Measurements from ENCODE around the gene RUNX2. TPM values are rescaled to one million over a fixed set of nuclear protein-coding genes. Genes with fewer than 3 reads are reported as not detected.

The RUNX2 gene
- total and polyA plus RNA-seq, 3 donors from 2014 or later: 2.9 to 6.0 (median 4.3) TPM

GRCh38 chr6:45522486-45522885, 194.4 kb downstream of the RUNX2 start:
- intact Hi-C loops (cut with DNase I; ENCODE audit: low total_unique reads): no loop called here

GRCh38 chr6:45527210-45527609, 199.1 kb downstream of the RUNX2 start:
- DNase-seq: no peak
- WGBS, 2 donors: 76 to 92% methylated on average over 1 of the region's 1 CpG
- intact Hi-C loops (cut with DNase I; ENCODE audit: low total_unique reads): no loop called here
- Histone ChIP-seq H3K27me3 (no peaks in the 10 kb centered on the region), H3K4me1 (no peaks in the 10 kb centered on the region), H3K4me3 (no peak overlapping the region), H3K36me3 (ENCODE audit: low read depth, missing control alignments) (no peaks in the 10 kb centered on the region), H3K9me3 (no peaks in the 10 kb centered on the region), H3K27ac (no peak overlapping the region)
- TF ChIP-seq, protein P1, sequence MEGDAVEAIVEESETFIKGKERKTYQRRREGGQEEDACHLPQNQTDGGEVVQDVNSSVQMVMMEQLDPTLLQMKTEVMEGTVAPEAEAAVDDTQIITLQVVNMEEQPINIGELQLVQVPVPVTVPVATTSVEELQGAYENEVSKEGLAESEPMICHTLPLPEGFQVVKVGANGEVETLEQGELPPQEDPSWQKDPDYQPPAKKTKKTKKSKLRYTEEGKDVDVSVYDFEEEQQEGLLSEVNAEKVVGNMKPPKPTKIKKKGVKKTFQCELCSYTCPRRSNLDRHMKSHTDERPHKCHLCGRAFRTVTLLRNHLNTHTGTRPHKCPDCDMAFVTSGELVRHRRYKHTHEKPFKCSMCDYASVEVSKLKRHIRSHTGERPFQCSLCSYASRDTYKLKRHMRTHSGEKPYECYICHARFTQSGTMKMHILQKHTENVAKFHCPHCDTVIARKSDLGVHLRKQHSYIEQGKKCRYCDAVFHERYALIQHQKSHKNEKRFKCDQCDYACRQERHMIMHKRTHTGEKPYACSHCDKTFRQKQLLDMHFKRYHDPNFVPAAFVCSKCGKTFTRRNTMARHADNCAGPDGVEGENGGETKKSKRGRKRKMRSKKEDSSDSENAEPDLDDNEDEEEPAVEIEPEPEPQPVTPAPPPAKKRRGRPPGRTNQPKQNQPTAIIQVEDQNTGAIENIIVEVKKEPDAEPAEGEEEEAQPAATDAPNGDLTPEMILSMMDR (IDR thresholded peaks at IDR 0.05): no peak
- TF ChIP-seq POLR2A (IDR thresholded peaks at IDR 0.05): no peak

More at GRCh38 chr6:45522486-45522885, 194.4 kb downstream of the RUNX2 start:
- H3K27me3 ChIP-seq: no peaks in the 10 kb centered on the region
- no peaks in the 10 kb centered on the region for H3K36me3 ChIP-seq (ENCODE audit: low read depth, missing control alignments)
- H3K4me3 ChIP-seq: no peak overlapping the region
- WGBS, 2 donors: 85 to 90% methylated on average over 4 of the region's 4 CpGs
- no peaks in the 10 kb centered on the region for H3K9me3 ChIP-seq
- H3K27ac ChIP-seq: no peak overlapping the region
- no peaks in the 10 kb centered on the region for H3K4me1 ChIP-seq
- DNase-seq: no peak
- TF ChIP-seq POLR2A (IDR thresholded peaks at IDR 0.05): no peak
- TF ChIP-seq, protein P1 (IDR thresholded peaks at IDR 0.05): no peak

- Histone ChIP-seq H3K27me3 (no peaks in the 10 kb centered on the region), H3K27ac (peak overlapping the region in 1 of 2 donors; percentile 42), H3K4me3 (no peak overlapping the region), H3K36me3 (ENCODE audit: low read depth, missing control alignments) (no peaks in the 10 kb centered on the region), H3K4me1 (no peaks in the 10 kb centered on the region), H3K9me3 (no peaks in the 10 kb centered on the region)
- WGBS, 2 donors: 91 to 93% methylated on average over 2 of the region's 2 CpGs
- intact Hi-C loops (cut with DNase I; ENCODE audit: low total_unique reads): no loop called here
- no peak for DNase-seq
- TF ChIP-seq POLR2A (IDR thresholded peaks at IDR 0.05): no peak
- TF ChIP-seq, protein P1 (IDR thresholded peaks at IDR 0.05): no peak
Measured at GRCh38 chr6:45531999-45532595, 204.0 kb downstream of the RUNX2 start.

- intact Hi-C loops (cut with DNase I; ENCODE audit: low total_unique reads): no loop called here
- Histone ChIP-seq H3K4me3 (peak overlapping the region in 1 of 2 donors; percentile 11), H3K9me3 (no peaks in the 10 kb centered on the region), H3K36me3 (ENCODE audit: low read depth, missing control alignments) (no peaks in the 10 kb centered on the region), H3K27me3 (no peaks in the 10 kb centered on the region), H3K27ac (peak overlapping the region in 1 of 2 donors; percentile 42), H3K4me1 (no peaks in the 10 kb centered on the region)
- WGBS, 2 donors: 38 to 50% methylated on average over 6 of the region's 6 CpGs
- no peak for TF ChIP-seq POLR2A (IDR thresholded peaks at IDR 0.05)
- TF ChIP-seq, protein P1 (IDR thresholded peaks at IDR 0.05): no peak
- no peak for DNase-seq
Measured at GRCh38 chr6:45532721-45533210, 204.6 kb downstream of the RUNX2 start.

DNA sequence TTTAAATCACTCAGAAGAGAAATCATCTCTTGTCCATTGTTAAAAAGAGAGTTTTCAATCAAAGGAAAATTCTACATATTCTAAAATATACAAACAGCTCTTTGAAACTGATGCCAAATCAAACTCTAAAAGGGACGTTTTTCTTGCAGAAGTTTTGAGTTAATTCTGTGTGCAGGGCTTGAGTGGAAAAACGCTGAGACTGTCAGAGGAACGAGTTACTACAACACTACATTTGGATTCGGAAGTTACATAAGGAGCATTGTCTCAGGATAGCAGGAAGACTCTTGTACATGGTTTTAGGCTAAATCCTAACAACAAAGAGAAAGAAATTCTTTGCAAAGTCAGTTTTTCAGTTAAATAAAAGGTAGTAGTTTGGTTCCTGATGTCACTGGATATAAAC, 205.3 kb downstream of the RUNX2 start:
- Histone ChIP-seq H3K4me1 (peaks cover under 1% of the 10 kb centered on the region), H3K27me3 (no peaks in the 10 kb centered on the region), H3K27ac (peak overlapping the region in 1 of 2 donors; percentile 42), H3K9me3 (no peaks in the 10 kb centered on the region), H3K36me3 (ENCODE audit: low read depth, missing control alignments) (no peaks in the 10 kb centered on the region), H3K4me3 (no peak overlapping the region)
- DNase-seq: no peak
- no peak for TF ChIP-seq POLR2A (IDR thresholded peaks at IDR 0.05)
- TF ChIP-seq, protein P1 (IDR thresholded peaks at IDR 0.05): no peak
- 46 to 57% methylated on average over 4 of the region's 4 CpGs for WGBS, 2 donors
- intact Hi-C loops (cut with DNase I; ENCODE audit: low total_unique reads): no loop called here

Measured in testis (tissue), 3 donors.